ENCODE measurements around the gene PHLDB2.
A peak's percentile ranks its signal among the peaks of the same experiment; 100 is the strongest.

Gene PHLDB2

DNA sequence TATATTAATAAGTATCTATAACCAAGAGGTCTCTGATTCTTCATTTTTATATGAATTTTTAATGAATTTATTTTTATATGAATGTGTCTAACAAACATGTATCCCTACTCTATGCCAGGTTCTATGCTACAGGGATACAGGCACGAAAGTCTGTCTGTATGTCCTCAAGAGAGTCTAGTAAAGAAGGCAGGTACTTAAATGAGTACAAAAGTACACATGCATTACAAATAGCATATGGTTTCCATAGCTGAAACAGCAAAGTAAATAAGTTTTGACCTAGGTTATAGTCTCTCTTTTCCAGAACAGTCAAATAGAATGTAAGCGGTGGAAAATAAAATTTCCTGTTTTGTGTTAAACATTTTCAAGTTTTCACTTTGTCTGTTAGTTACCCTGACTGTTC is 106.4 kb downstream of the PHLDB2 start:
- DNase-seq (ENCODE audit: low read depth): no peak

DNA sequence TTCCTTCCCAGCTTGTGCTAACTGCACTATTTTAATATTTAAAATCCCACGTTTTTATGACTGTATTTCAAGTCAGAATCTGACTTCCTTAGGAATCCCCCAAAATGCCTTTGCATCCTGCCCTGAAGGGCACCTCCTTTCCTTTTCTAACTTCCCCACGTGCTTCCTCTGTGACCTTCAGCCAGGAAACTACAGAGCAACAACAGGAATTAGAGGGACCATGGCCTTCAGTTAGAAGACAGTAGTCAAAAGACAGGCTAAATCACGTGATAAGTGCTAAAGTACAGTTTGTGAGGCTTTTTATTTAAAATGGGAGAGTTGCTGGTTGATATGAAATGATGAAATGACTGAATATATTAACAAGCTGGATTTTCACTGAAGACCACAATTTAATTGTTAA is 108.0 kb downstream of the PHLDB2 start:
- DNase-seq (ENCODE audit: low read depth): no peak

DNA sequence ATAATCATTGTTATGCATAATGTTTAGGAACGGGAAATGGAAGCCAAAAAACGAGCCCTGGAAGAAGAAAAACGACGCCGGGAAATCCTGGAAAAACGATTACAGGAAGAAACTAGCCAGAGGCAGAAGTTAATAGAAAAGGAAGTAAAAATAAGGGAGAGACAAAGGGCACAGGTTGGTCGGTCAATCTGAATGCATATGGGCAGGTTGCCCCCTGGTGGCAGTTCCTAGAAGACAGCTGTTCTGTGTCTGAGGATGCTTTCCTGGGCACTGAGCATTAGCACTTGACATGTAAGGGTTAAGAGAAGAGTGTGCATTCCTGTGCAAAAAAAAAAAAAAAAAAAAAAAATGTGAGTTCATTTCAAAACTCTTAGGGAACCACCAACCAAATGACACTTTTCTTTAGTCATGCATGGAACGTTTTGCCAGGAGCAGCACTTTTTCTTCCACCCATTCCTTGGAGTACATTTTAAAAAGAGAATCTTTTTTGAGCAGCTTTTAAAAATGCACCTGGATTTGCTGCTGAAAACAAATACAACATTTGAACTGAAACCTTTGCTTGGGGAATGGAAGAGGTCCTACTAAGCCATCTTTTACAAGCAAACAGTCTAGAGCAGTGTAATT is 108.7 kb downstream of the PHLDB2 start:
- peak; percentile 62 for DNase-seq (ENCODE audit: low read depth)

DNA sequence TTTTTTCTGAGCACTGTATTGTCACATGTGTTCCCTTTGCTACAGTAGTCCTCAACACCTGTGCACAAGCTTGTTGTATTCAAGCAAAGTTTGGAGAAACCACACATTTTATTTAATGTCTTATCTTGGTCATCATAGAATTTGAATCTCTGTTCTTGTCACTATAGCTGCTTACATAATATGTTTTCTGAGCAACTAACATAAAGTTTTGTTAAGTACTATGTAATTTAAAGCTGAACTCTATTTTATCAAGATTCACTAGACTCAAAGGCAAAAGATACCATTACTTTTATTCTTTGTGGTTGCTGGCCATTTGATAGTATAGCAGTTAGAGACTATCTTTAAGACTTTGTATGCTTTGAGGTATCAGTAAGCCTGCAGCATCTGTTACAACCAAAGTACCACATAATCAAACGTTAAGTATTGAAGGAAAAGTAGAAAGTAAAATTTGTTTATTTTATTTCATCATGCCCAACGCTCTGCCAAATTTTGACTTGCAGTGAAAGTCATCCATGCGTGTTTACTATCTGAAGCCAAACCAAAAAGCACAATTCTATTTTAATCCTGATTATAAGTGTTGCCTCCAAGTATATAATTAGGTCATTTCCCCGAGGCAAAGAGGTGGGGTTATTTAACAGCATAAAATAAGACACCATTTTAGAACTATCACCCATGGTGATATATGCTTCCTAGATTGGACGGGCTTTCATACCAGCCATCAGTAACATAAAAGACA is 109.4 kb downstream of the PHLDB2 start:
- no peak for DNase-seq (ENCODE audit: low read depth)

DNA sequence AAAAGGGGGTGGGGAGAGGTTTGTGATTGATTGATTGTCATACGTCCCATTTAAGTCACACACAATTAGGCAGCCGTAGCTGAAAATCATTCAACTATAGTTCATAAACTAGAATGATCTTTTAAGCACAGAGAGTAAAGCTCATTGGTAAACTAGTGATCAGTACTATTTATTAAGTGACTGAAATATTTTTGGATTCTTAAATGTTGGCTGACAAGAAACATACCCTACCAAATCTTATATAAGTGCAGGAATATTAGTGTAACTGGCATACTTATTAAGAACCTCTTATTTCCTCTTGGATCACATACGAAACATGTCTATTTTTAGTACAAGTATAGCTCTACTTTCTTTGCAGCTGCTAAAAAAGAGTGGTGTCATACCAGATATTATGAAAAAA is 111.3 kb downstream of the PHLDB2 start:
- DNase-seq (ENCODE audit: low read depth): no peak

DNA sequence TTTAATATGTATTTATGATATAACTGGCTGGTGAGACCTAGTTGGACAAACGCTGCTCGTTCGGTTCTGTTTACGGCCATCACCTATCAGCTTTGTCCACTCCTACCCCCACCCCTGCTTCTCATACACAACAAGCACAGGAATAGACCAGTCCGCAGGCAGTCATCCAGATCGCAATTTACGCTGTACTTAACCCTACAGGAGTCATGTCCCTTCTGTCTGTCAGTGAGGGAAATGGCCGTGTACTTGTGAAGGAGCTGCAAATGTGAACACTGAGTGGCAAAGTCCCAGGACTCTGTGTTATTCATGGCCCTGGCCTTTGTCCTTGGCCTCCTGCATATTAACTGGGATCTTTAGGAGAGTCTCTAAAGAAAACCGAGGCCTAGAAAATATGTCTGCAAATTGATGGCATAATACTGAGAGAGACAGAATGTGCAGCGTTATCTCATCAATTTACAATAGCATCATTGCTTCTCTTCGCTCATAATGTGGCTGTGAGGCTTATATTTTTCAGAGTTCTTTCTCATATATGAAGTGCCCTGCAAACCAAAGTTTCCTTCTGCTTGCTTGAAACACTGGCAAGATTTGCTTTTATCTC is 112.6 kb downstream of the PHLDB2 start:
- no peak for DNase-seq (ENCODE audit: low read depth)

DNA sequence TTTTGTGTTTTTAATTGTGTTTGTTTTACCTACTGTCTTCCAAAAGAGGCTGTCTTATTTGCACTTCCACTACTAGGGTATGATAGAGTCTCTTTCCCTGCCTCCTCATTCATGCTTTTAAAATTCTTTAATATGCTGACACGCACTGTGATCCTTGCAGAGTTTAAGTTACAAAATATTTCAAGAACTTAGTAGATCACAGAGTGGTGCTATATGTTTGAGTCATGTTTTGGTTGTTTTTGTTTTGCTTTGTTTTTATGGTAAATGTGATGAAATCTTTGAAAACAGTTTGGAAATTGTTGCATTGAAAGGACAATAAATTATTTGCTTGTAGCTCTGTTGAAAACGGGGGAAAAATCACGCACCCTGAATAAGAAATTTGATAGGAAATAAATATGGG is 113.8 kb downstream of the PHLDB2 start:
- DNase-seq (ENCODE audit: low read depth): no peak

DNA sequence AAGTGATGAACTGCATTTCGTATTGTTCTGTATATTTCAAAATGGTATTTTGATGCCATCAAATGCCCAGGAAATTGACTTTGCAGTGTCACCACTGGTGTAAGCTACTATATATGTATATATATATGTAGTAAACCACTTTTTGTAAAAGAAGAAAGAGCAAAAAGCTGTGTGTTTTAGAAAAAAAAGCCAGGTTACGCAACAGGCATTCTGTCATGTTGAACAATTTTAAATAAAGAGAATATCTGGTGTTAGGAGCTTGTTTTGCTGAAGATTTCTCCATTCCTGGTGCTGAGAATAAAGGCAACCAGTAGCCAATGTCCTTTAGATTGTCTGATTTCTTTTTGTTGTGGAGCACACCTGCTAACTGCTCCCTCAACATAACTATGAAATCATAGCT is 116.1 kb downstream of the PHLDB2 start:
- DNase-seq (ENCODE audit: low read depth): no peak

DNA sequence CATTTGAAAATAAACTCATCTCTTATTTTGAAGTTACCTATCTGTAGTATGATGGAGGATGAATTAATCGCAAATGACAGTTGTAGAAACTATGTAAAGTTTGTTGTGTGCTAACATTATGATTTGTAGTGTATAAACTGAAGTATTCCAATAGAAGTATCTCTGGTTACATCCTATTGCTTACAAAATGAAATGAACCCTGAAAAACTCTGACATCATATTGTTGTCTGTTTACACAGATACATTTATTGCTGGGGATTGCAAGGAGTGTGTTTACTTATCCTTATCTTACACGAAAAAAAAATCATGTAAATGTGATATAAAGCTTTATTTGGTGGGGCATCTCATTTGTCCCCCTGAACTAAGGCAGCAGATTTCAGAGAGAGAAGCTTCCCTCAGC is 117.2 kb downstream of the PHLDB2 start:
- no peak for DNase-seq (ENCODE audit: low read depth)

DNA sequence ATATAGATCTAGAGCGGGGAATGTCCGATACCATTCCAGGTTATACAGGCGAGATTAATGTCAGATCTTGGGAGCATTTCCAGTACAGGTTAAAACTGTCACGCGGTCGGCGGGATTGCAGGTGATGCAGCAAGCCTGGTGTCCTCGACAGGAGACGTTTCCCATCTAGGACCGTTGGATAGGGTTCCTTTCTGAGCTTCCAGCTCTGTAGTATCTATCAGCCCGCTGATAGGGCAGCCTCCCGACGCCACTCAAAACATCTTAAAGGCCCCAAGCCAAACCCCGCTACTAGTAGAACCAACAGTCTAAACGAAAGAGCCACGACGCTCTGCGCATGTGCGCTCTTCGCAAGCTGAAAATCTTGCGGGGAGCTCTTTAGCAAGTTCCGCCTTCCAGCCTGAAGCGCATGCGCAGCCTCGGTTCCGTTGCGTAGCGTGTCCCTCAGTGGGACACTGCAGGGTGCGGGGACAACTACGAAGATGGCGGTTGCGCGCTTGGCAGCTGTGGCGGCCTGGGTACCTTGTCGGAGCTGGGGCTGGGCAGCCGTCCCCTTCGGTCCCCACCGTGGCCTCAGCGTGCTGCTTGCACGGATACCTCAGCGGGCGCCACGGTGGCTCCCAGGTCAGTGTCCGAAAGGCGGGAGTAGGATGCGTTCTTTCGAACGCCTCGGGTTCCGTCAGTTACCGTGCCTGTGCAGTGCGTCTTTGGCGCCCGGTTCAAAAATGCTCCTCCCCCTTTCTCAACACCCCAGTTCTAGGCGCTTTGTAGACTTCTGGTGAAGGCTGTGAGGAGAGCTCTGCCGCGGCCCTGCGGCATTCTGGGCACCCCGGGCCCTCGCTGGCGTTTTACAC is 119.7 kb downstream of the PHLDB2 start, which contains the start of gene ABHD10:
ABHD10 (plus strand) TSS at position 444 of the 851 bp plus-strand sequence; CDS start at position 480, 36 bp downstream.
- peak; percentile 96 for DNase-seq (ENCODE audit: low read depth)

DNA sequence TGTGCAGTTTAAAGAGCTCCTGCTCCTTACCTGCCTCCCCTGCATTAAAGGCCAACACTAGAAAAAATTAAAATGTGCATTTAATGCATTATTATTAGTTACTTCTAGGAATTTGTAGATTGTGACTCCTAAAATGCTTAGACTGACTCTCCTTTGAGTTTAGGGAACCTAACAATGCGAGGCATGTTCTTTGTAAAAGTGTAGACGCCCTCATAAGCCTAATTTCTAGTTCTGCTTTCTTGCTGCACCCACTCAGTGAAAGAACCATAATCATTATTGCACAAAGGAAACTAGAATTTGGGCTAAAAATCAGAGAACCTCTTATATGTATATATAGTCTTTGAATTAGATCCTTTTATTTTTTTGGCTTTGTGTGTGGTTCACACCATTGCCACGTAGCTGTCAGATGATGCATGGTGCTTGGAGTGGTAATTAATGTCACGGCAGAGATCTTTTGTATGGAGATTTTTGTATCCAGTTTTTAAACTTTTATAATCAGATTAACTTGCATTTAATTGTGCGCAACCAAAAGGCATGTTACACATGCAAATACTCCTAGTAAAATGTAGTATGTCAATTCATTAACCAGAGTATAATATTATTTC is 120.5 kb downstream of the PHLDB2 start:
- no peak for DNase-seq (ENCODE audit: low read depth)

DNA sequence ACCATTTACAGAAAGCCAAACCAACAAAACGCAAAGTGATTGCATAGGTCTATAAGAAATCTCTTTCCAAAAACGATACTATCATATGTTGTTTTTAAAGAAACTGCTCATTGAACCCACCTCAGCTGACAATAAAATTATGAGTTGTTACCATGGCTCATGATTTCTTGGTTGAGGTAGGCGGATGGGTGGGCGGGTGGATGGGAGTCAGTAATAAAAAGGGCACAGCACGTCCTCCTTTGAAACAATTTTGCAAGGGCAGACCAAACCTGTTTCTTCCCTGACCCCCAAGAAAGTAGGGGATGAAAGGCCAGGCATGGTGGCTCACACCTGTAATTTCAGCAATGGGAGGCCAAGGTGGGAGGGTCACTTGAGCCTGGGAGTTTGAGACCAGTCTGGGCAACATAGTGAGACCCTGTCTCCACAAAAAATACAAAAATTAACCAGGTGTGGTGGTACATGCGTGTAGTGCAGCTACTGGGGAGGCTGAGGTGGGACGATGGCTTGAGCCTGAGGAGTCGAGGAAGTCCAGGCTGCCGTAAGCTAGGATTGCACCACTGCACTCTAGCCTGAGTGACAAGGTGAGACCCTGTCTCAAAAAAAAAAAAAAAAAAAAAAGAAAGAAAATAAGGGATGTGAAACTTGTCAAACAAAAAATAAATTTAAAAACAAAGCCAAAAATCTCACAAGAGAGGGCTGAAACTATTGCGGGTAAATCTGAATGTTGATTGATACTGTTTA is 121.8 kb downstream of the PHLDB2 start:
- DNase-seq (ENCODE audit: low read depth): no peak

DNA sequence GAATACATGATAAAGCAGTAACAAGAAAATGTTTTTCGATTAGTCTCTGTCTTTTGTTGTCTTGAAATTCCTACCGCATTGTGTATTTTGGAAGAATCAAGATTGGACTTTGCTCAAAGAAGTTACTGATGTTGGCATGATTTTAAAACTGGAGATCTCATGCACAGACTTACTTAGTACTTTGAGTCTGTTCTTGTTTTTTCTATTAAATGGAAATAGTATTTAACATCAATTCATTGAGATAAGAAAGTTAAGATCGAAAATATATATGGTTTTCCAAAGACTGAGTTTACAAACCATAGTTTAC is 122.3 kb downstream of the PHLDB2 start:
- DNase-seq (ENCODE audit: low read depth): no peak

DNA sequence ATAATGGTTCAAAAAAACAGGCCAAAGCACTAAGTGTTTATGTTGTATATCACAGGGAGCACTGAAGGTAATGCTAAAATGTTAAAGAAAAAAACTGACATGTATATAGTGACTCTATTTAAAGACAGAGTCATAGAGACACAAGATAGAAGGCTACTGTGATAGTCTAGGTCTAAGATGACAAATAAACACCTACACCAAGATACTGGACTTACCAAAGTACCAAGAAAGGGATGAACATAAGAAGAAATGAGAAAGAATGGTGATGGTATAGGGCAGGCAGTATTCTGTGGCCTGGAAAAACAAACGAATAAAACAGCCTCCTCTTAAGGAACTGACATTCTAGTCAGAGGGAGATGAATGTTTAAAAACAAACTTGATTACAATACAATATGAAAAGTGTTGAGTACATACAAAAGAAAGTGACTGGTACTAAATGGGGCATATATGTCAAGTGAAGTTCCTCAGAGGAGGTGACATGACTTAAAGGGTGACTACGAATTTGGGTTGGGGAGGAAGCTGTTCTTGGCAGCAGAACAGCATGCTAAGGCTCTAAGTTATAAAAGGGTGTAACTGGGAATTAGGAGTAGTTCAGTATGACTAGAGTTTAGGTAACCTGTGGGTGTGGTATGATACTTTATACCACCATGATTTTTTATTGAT is 125.7 kb downstream of the PHLDB2 start:
- no peak for DNase-seq (ENCODE audit: low read depth)

DNA sequence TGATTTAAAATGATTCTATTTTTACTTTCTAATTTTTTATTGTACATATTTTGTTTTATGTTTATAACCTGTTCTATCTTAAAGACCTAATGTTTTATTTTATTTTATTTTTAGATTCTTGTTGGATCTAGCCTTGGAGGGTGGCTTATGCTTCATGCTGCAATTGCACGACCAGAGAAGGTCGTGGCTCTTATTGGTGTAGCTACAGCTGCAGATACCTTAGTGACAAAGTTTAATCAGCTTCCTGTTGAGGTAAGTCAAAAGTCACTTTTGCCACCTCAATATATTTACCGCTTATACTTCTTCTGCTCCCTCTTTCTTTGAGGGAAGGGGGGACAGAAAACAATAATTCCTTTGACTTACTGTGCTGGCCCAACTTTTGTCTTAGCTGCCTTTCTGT is 127.7 kb downstream of the PHLDB2 start:
- DNase-seq (ENCODE audit: low read depth): no peak

DNA sequence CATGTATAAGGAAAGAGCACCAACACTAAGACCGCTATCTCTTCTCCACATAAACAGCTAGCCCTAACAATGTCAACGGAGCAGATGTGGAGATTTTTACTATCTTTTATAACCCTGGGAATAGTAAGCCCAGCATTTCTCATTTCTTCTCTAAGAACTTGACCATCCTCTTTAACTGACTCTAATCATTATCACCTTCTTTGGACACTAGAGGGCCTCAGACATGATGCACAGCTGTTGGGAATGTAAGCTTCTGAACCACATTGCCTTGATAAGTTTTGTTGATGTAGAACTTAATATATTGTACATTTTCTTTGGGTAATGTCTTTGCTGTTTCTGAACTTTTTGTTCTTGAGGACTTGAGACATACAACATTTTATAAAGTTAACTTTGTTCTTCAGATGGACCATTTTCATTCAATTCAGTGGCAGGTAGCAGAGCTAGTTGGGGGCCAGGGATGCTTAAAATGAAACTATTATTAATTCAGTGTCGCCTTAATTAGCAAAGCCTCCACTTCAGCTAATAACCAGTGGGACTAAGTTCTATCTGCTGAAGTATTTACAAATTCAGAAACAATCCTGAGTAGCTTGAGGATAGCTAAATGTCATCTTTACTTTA is 130.1 kb downstream of the PHLDB2 start:
- DNase-seq (ENCODE audit: low read depth): peak; percentile 49

DNA sequence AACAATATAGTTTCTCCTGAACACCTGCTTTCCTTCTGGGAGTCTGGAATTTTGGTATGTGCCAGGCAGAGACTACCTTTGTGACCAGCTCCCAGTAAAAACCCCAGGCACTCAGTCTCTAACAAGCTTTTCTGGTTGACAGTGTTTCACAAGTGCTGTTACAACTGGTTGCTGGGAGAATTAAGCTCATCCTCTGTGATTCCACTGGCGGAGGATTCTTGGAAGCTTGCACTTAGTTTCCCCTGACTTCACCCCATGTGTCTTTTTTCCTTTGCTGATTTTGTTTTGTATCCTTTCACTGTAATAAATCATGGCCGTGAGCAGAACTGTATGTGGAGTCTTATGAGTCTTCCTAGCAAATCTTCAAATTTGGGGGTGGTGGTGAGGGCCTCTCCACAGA is 134.0 kb downstream of the PHLDB2 start:
- no peak for DNase-seq (ENCODE audit: low read depth)

DNA sequence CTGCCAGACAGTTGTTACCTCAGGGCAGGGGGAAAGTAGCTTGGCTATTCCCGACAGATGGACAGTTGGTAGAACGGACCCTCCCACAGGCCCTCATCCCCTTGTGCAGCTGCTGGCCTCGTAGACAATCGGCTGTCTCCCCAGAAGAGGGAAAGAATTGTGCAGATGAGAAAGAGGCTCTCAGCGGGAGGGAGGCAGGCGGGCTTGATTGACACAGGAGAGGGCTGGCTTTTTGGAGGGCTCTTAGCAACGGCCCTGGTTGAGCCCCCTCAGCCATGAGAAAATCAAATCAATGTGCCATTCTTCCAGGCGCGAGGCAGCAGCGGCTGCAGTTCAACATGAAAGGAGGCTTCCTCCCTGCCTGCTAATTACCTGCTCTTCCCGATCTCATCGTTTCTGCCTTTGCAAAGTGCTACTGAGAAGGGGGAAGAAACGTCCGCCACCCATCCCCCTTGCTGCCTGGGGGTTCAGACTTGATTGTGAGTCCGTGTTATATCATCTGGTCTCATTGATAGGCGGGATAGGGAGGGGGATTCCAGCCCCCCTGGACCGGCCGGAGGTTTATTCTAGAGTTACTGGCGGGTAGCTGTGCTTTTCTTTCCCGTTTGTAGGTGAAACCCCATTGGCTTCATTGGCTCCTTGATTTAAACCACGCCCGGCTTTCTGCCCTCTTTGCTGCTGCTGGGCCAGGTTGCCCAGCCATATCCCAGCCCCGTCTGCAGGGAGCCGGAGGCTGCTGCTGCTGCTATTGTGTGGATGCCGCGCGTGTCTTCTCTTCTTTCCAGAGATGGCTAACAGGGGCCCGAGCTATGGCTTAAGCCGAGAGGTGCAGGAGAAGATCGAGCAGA is 139.8 kb downstream of the PHLDB2 start, which contains the start of gene TAGLN3:
TAGLN3 (plus strand) TSS at position 287 of the 848 bp plus-strand sequence; CDS start at position 788, 501 bp downstream.
- DNase-seq (ENCODE audit: low read depth): no peak
